GM23338 (cell line): ENCODE data around the gene PLXNA2. TPM values are rescaled to one million over a fixed set of nuclear protein-coding genes. Genes with fewer than 3 reads are reported as not detected.

Source experiments
- ATAC-seq: fragments of 200-7000 bp; cut with Tn5 transposase; 3 replicates; pipeline ENCODE4 v1.9.1; 2020
- DNase-seq: peaks from one replicate; pipeline ENCODE4 v3.0.0-alpha.2; 2015; ENCODE audit warnings: low spot score
- H2AFZ ChIP-seq: fragments of 200-600 bp; sonication (generic); 2 replicates; pipeline ENCODE4 v1.8.0; 2016; ENCODE audit warnings: antibody characterized with exemption, mild to moderate bottlenecking, moderate library complexity
- H3F3A ChIP-seq: fragments of 200-600 bp; sonication (generic); replicated peaks from 2 replicates; pipeline ENCODE4 v1.8.0; 2017; ENCODE audit warnings: antibody characterized with exemption, mixed run types, low read depth
- H3K27ac ChIP-seq: fragments of 200-600 bp; sonication (generic); 2 replicates; pipeline ENCODE4 v1.6.1; 2016; ENCODE audit warnings: low read depth
- H3K27me3 ChIP-seq: fragments of 200-600 bp; sonication (generic); 2 replicates; pipeline ENCODE4 v1.8.0; 2016; ENCODE audit warnings: mild to moderate bottlenecking, mixed run types, moderate library complexity; ENCODE audit not compliant: insufficient read depth
- H3K36me3 ChIP-seq: fragments of 200-600 bp; sonication (generic); 2 replicates; pipeline ENCODE4 v1.8.0; 2016; ENCODE audit warnings: mild to moderate bottlenecking; ENCODE audit not compliant: insufficient read depth
- H3K4me1 ChIP-seq: fragments of 200-600 bp; sonication (generic); 2 replicates; pipeline ENCODE4 v1.8.0; 2016; ENCODE audit warnings: mild to moderate bottlenecking, moderate library complexity; ENCODE audit not compliant: insufficient read depth
- H3K4me2 ChIP-seq: fragments of 200-600 bp; sonication (generic); 2 replicates; pipeline ENCODE4 v1.7.1; 2017; ENCODE audit warnings: mixed run types
- H3K4me3 ChIP-seq: fragments of 200-600 bp; sonication (generic); 2 replicates; pipeline ENCODE4 v1.6.1; 2016; ENCODE audit warnings: mixed run types
- H3K79me2 ChIP-seq: fragments of 200-600 bp; sonication (generic); replicated peaks from 2 replicates; pipeline ENCODE4 v1.8.0; 2017; ENCODE audit warnings: mild to moderate bottlenecking; ENCODE audit not compliant: insufficient read depth
- H3K9me2 ChIP-seq: fragments of 200-600 bp; sonication (generic); 2 replicates; pipeline ENCODE4 v1.8.0; 2017; ENCODE audit not compliant: insufficient read depth
- H4K20me1 ChIP-seq: fragments of 200-600 bp; sonication (generic); replicated peaks from 2 replicates; pipeline ENCODE4 v1.8.0; 2017; ENCODE audit warnings: mild to moderate bottlenecking; ENCODE audit not compliant: insufficient read depth
- H3K27ac Mint-ChIP-seq: 2 replicates; pipeline ENCODE4 v1.8.0; 2020; ENCODE audit warnings: inconsistent platforms, mild to moderate bottlenecking, moderate library complexity, mixed read lengths
- H3K27me3 Mint-ChIP-seq: 3 replicates; pipeline ENCODE4 v1.8.0; 2022; ENCODE audit warnings: low read depth, mild to moderate bottlenecking, moderate library complexity, mixed read lengths, inconsistent platforms; ENCODE audit not compliant: insufficient read depth, poor library complexity
- H3K36me3 Mint-ChIP-seq: 3 replicates; pipeline ENCODE4 v1.8.0; 2021; ENCODE audit warnings: low read depth, mild to moderate bottlenecking, inconsistent platforms, moderate library complexity, mixed read lengths
- H3K4me1 Mint-ChIP-seq: 3 replicates; pipeline ENCODE4 v1.8.0; 2020; ENCODE audit warnings: mild to moderate bottlenecking, inconsistent platforms, mixed read lengths
- H3K4me3 Mint-ChIP-seq: 3 replicates; pipeline ENCODE4 v1.8.0; 2021; ENCODE audit warnings: moderate library complexity, mild to moderate bottlenecking, inconsistent platforms, mixed read lengths
- H3K9me3 Mint-ChIP-seq: 3 replicates; pipeline ENCODE4 v1.8.0; 2020; ENCODE audit warnings: moderate library complexity, mild to moderate bottlenecking, inconsistent platforms, mixed read lengths
- CREB1 ChIP-seq: fragments of 250-450 bp; sonication (Bioruptor Pico); IDR thresholded peaks from 2 replicates; pipeline ENCODE4 v1.5.0; 2020; ENCODE audit warnings: low read depth, mild to moderate bottlenecking, moderate library complexity
- CTCF ChIP-seq, 2 experiments: fragments of 200-600 bp in 1 of 2; sonication (generic) in 1 of 2; conservative IDR thresholded peaks; 2 replicates each; pipeline versions ENCODE4 v1.5.1 to v1.6.1; 2016 to 2017; ENCODE audit warnings: antibody characterized with exemption in 2 of 2, low read depth in 2 of 2, mild to moderate bottlenecking in 2 of 2, moderate library complexity in 1 of 2
- ETS1 ChIP-seq: IDR thresholded peaks from 2 replicates; pipeline ENCODE4 v1.6.1; 2016; ENCODE audit warnings: antibody characterized with exemption
- EZH2 ChIP-seq: fragments of 200-600 bp; sonication (generic); IDR thresholded peaks from one replicate; pipeline ENCODE4 v1.8.0; 2017; ENCODE audit warnings: antibody characterized with exemption, mild to moderate bottlenecking, low read depth; ENCODE audit not compliant: unreplicated experiment
- EZH2phosphoT487 ChIP-seq: fragments of 200-600 bp; sonication (generic); IDR thresholded peaks from one replicate; pipeline ENCODE4 v1.8.1; 2018; ENCODE audit warnings: antibody characterized with exemption; ENCODE audit not compliant: unreplicated experiment
- JUNB ChIP-seq: IDR thresholded peaks from one replicate; pipeline ENCODE4 v1.6.1; 2016; ENCODE audit warnings: antibody characterized with exemption; ENCODE audit not compliant: unreplicated experiment
- NANOG ChIP-seq: IDR thresholded peaks from 2 replicates; pipeline ENCODE4 v1.6.1; 2016; ENCODE audit warnings: antibody characterized with exemption, borderline replicate concordance
- POLR2AphosphoS5 ChIP-seq: IDR thresholded peaks from 2 replicates; pipeline ENCODE4 v1.6.1; 2016; ENCODE audit warnings: antibody characterized with exemption, low read depth
- REST ChIP-seq: IDR thresholded peaks from one replicate; pipeline ENCODE4 v1.6.1; 2018; ENCODE audit warnings: antibody characterized with exemption; ENCODE audit not compliant: unreplicated experiment
- STAT1 ChIP-seq: IDR thresholded peaks from one replicate; pipeline ENCODE4 v1.6.1; 2016; ENCODE audit warnings: antibody characterized with exemption; ENCODE audit not compliant: unreplicated experiment
- ZNF114 ChIP-seq: fragments of 250-450 bp; sonication (Bioruptor Pico); IDR thresholded peaks from 2 replicates; pipeline ENCODE4 v1.5.0; 2020; ENCODE audit warnings: mild to moderate bottlenecking, moderate library complexity
- ZNF331 ChIP-seq: fragments of 250-450 bp; sonication (Bioruptor Pico); IDR thresholded peaks from 2 replicates; pipeline ENCODE4 v1.5.0; 2020; ENCODE audit warnings: low read depth, mild to moderate bottlenecking, moderate library complexity
- ZNF462 ChIP-seq: fragments of 250-450 bp; sonication (Bioruptor Pico); IDR thresholded peaks from 2 replicates; pipeline ENCODE4 v1.5.0; 2020; ENCODE audit warnings: mild to moderate bottlenecking, moderate library complexity
- polyA plus RNA-seq: library from polyadenylated mRNA; unstranded; fragments of >200 nt; fragmentation: Nextera tagmentation; extraction: Ambion mirVana; gene quantifications from 2 replicates; pipeline ENCODE4 v1.2.1, GENCODE V29; 2016
- total RNA-seq: library from RNA; depleted of rRNA; stranded (reverse); fragments of >200 nt; shearing (Covaris generic); gene quantifications from 2 replicates; pipeline ENCODE4 v1.2.3, GENCODE V29; 2014

Gene PLXNA2
- total and polyA plus RNA-seq, 2 experiments from 2014 or later = 0.40 to 1.8 TPM

DNA sequence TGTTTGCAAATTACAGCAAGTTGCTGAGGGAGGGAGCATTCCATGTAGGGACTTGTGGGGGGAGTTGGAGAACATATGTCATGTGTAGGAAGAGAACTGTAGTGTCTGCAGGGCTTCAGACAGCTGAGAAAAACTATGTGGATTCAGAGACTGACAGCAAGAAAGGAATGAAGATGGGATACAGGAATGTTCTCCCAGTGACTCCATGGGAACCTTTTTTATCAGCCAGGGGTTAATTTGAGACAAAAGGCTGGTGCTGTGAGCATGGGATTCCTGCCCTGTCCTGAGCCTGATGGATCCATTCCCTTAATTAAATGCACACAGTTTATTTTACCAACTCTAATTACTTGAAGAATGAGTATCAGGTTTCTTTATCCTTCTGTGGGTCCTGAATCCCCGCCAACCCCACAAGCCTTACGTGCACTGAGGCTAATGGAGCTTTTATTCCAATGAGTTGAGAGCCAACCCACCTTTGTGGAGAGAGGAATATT lies 26.5 kb upstream of the PLXNA2 start:
- Histone ChIP-seq H3K4me1 (peaks cover 14% of the 10 kb centered on the region; the same call in 1 of the 2 replicates), H3K9me2 (peaks cover 3% of the 10 kb centered on the region; the same call in 1 of the 2 replicates), H3K4me3 (no peak overlapping the region), H4K20me1 (no peaks in the 10 kb centered on the region), H2AFZ (no peak overlapping the region), H3F3A (no peaks in the 10 kb centered on the region), H3K4me2 (no peak overlapping the region), H3K27ac (no peak overlapping the region), H3K27me3 (no peaks in the 10 kb centered on the region), H3K79me2 (no peaks in the 10 kb centered on the region), H3K36me3 (no peaks in the 10 kb centered on the region)
- no peak overlapping the region for H3K27ac Mint-ChIP-seq
- peak; percentile 52 for DNase-seq
- H3K36me3 Mint-ChIP-seq = no peaks in the 10 kb centered on the region
- peaks cover 36% of the 10 kb centered on the region for H3K4me1 Mint-ChIP-seq
- TF ChIP-seq CREB1 (CRISPR knock-in tag) (no peak), ZNF331 (CRISPR knock-in tag) (no peak), STAT1 (no peak), JUNB (no peak), EZH2phosphoT487 (no peak), ZNF462 (no peak), ETS1 (no peak), NANOG (no peak), CTCF (conservative IDR thresholded peaks at IDR 0.05; ENCODE audit: low read depth in 2 of 2) (no peak), EZH2 (no peak), POLR2AphosphoS5 (no peak), REST (no peak), ZNF114 (CRISPR knock-in tag) (no peak)
- no peak overlapping the region; the same call in 2 of the 3 replicates for H3K4me3 Mint-ChIP-seq
- peak; percentile 79 for ATAC-seq
- no peaks in the 10 kb centered on the region for H3K9me3 Mint-ChIP-seq
- H3K27me3 Mint-ChIP-seq = peaks cover 5% of the 10 kb centered on the region
